Measurements from ENCODE around the gene GLG1. TPM values are rescaled to one million over a fixed set of nuclear protein-coding genes. Genes with fewer than 3 reads are reported as not detected.

The GLG1 gene
- polyA plus RNA-seq, 1 donor from 2014 or later: 36.6 TPM

DNA sequence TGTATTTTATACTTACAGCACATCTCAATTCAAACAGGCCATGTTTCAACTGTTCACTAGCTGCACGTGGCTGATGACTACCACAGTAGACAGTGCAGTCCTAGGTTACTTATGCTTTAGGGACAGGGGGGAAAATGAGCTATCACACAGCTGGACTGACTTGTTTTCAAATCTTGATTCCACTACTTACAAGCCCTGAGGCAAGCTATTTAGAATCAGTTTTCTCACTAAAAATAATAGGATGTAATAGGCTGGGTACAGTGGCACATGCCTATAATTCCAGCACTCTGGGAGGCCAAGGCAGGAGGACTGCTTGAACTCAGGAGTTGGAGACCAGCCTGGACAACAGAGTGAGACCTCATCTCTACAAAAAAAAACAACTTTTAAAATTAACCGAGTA lies 10.3 kb downstream of the GLG1 start:
- Histone ChIP-seq H4K20me1 (ENCODE audit: insufficient read depth) (no peaks in the 10 kb centered on the region), H3F3A (ENCODE audit: insufficient read depth, low read length, poor library complexity, severe bottlenecking) (no peaks in the 10 kb centered on the region), H3K9ac (ENCODE audit: low read length) (no peak overlapping the region), H3K79me2 (replicated peaks; ENCODE audit: insufficient read depth, low read length) (peaks cover 51% of the 10 kb centered on the region), H3K27me3 (ENCODE audit: insufficient read depth, low read depth, low read length) (no peaks in the 10 kb centered on the region), H3K4me3 (ENCODE audit: low read length) (no peak overlapping the region), H3K4me2 (ENCODE audit: low read length) (no peak overlapping the region), H3K36me3 (ENCODE audit: insufficient read depth, low read length) (no peaks in the 10 kb centered on the region), H3K9me3 (ENCODE audit: low read length) (no peaks in the 10 kb centered on the region), H3K27ac (ENCODE audit: low read length) (no peak overlapping the region), H2AFZ (ENCODE audit: low read depth, low read length) (no peak overlapping the region), H3K9me2 (ENCODE audit: insufficient read depth, low read length) (no peaks in the 10 kb centered on the region)
- TF ChIP-seq, protein P1, sequence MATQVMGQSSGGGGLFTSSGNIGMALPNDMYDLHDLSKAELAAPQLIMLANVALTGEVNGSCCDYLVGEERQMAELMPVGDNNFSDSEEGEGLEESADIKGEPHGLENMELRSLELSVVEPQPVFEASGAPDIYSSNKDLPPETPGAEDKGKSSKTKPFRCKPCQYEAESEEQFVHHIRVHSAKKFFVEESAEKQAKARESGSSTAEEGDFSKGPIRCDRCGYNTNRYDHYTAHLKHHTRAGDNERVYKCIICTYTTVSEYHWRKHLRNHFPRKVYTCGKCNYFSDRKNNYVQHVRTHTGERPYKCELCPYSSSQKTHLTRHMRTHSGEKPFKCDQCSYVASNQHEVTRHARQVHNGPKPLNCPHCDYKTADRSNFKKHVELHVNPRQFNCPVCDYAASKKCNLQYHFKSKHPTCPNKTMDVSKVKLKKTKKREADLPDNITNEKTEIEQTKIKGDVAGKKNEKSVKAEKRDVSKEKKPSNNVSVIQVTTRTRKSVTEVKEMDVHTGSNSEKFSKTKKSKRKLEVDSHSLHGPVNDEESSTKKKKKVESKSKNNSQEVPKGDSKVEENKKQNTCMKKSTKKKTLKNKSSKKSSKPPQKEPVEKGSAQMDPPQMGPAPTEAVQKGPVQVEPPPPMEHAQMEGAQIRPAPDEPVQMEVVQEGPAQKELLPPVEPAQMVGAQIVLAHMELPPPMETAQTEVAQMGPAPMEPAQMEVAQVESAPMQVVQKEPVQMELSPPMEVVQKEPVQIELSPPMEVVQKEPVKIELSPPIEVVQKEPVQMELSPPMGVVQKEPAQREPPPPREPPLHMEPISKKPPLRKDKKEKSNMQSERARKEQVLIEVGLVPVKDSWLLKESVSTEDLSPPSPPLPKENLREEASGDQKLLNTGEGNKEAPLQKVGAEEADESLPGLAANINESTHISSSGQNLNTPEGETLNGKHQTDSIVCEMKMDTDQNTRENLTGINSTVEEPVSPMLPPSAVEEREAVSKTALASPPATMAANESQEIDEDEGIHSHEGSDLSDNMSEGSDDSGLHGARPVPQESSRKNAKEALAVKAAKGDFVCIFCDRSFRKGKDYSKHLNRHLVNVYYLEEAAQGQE (IDR thresholded peaks at IDR 0.05; ENCODE audit: borderline replicate concordance): no peak
- no peak for TF ChIP-seq RAD21 (conservative IDR thresholded peaks at IDR 0.05)
- TF ChIP-seq MXI1 (conservative IDR thresholded peaks at IDR 0.05; ENCODE audit: poor library complexity, severe bottlenecking): no peak
- no peak for TF ChIP-seq POLR2AphosphoS5 (IDR thresholded peaks at IDR 0.05)
- no peak for TF ChIP-seq EZH2 (IDR thresholded peaks at IDR 0.05; ENCODE audit: borderline replicate concordance, insufficient read depth, low read length, poor library complexity, severe bottlenecking)

DNA sequence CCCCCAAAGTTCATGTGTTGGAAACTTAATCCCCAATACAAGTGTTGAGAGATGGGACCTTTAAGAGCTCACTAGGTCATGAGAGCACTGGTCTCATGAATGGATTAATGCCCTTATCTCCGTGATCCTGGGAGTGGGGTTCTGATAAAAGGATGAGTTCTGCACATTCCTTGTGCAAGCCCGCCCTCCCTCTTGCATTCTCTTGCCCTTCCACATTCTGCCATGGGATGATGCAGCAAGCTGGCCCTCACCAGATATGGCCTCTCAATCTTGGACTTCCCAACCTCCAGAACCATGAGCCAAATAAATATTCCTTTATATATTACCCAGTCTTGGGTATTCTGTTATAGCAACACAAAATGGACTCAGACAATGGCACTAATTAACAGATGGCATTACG lies 14.1 kb downstream of the GLG1 start:
- Histone ChIP-seq H3K4me3 (ENCODE audit: low read length) (no peak overlapping the region), H3K27ac (ENCODE audit: low read length) (no peak overlapping the region), H3K27me3 (ENCODE audit: insufficient read depth, low read depth, low read length) (no peaks in the 10 kb centered on the region), H3K36me3 (ENCODE audit: insufficient read depth, low read length) (no peaks in the 10 kb centered on the region), H3K9ac (ENCODE audit: low read length) (no peak overlapping the region), H2AFZ (ENCODE audit: low read depth, low read length) (no peak overlapping the region), H4K20me1 (ENCODE audit: insufficient read depth) (no peaks in the 10 kb centered on the region), H3K4me2 (ENCODE audit: low read length) (no peak overlapping the region), H3K79me2 (replicated peaks; ENCODE audit: insufficient read depth, low read length) (peaks cover 41% of the 10 kb centered on the region), H3K9me2 (ENCODE audit: insufficient read depth, low read length) (no peaks in the 10 kb centered on the region), H3K9me3 (ENCODE audit: low read length) (no peaks in the 10 kb centered on the region), H3F3A (ENCODE audit: insufficient read depth, low read length, poor library complexity, severe bottlenecking) (no peaks in the 10 kb centered on the region)
- TF ChIP-seq POLR2AphosphoS5 (IDR thresholded peaks at IDR 0.05) (no peak), SMC3 (conservative IDR thresholded peaks at IDR 0.05; ENCODE audit: poor library complexity) (no peak), EZH2 (IDR thresholded peaks at IDR 0.05; ENCODE audit: borderline replicate concordance, insufficient read depth, low read length, poor library complexity, severe bottlenecking) (no peak), EP300 (conservative IDR thresholded peaks at IDR 0.05; ENCODE audit: poor library complexity, severe bottlenecking) (no peak), RAD21 (conservative IDR thresholded peaks at IDR 0.05) (no peak), MXI1 (conservative IDR thresholded peaks at IDR 0.05; ENCODE audit: poor library complexity, severe bottlenecking) (no peak), TAF1 (IDR thresholded peaks at IDR 0.05; ENCODE audit: low read depth) (no peak)
- TF ChIP-seq, protein P2, sequence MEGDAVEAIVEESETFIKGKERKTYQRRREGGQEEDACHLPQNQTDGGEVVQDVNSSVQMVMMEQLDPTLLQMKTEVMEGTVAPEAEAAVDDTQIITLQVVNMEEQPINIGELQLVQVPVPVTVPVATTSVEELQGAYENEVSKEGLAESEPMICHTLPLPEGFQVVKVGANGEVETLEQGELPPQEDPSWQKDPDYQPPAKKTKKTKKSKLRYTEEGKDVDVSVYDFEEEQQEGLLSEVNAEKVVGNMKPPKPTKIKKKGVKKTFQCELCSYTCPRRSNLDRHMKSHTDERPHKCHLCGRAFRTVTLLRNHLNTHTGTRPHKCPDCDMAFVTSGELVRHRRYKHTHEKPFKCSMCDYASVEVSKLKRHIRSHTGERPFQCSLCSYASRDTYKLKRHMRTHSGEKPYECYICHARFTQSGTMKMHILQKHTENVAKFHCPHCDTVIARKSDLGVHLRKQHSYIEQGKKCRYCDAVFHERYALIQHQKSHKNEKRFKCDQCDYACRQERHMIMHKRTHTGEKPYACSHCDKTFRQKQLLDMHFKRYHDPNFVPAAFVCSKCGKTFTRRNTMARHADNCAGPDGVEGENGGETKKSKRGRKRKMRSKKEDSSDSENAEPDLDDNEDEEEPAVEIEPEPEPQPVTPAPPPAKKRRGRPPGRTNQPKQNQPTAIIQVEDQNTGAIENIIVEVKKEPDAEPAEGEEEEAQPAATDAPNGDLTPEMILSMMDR (IDR thresholded peaks at IDR 0.05; ENCODE audit: poor library complexity, severe bottlenecking): no peak
- TF ChIP-seq, protein P1 (IDR thresholded peaks at IDR 0.05; ENCODE audit: borderline replicate concordance): no peak

All from neural cell (in vitro differentiated cells).